Esophagus squamous epithelium (tissue), 5 donors: ENCODE measurements around the gene MICOS13. TPM values are rescaled to one million over a fixed set of nuclear protein-coding genes. Genes with fewer than 3 reads are reported as not detected.
"Not testable (repeated sequence)": the region's sequence is repeated elsewhere in the genome, so short reads cannot be mapped to it uniquely, and the experiment has no call there.

Experiments
- DNase-seq: peaks from one replicate; lab custom pipeline; 2025; lab: John Stamatoyannopoulos, UW
- H3K27ac ChIP-seq, 4 donors: fragments of 200-600 bp; sonication (generic); one replicate each; pipeline ENCODE4 v1.5.1; 2016 to 2019; ENCODE audit warnings: mild to moderate bottlenecking in 1 of 4
- H3K27me3 ChIP-seq, 4 donors: fragments of 200-600 bp; sonication (generic); 1 replicate in 3 of 4; 2 replicates in 1 of 4; pipeline versions ENCODE4 v1.5.1 to v1.6.0; 2017 to 2021; ENCODE audit warnings: antibody characterized with exemption in 1 of 4
- H3K36me3 ChIP-seq, 3 donors: fragments of 200-600 bp; sonication (generic); one replicate each; pipeline ENCODE4 v1.5.1; 2016 to 2019
- H3K4me1 ChIP-seq, 3 donors: fragments of 200-600 bp; sonication (generic); one replicate each; pipeline ENCODE4 v1.5.1; 2017 to 2019
- H3K4me3 ChIP-seq, 4 donors: fragments of 200-600 bp; sonication (generic); 1 replicate in 3 of 4; 2 replicates in 1 of 4; pipeline ENCODE4 v1.5.1; 2016 to 2019; ENCODE audit warnings: mild to moderate bottlenecking in 2 of 4, moderate library complexity in 1 of 4
- H3K9me3 ChIP-seq, 3 donors: fragments of 200-600 bp; sonication (generic); one replicate each; pipeline ENCODE4 v1.5.1; 2016 to 2019
- POLR2A ChIP-seq, 4 donors: fragments of 450-650 bp; IDR thresholded peaks; one replicate each; pipeline ENCODE4 v1.6.1; 2017; ENCODE audit warnings: antibody characterized with exemption in 4 of 4, mild to moderate bottlenecking in 4 of 4, moderate library complexity in 3 of 4
- WGBS, 2 donors: methylation state at CpG; one replicate each; pipeline ENCODE4 v1.1.5; 2018; 5-methylcytosine and 5-hydroxymethylcytosine counted together
- intact Hi-C: fragments of 100-400 bp; cut with DNase I; formaldehyde crosslinking; loops from one replicate; pipeline ENCODE4 v1.15.0; 2022
- total RNA-seq, 4 donors: library from RNA; depleted of rRNA; stranded (reverse); fragments of >200 nt; gene quantifications; one replicate each; pipeline ENCODE4 v1.1.0, GENCODE V29; 2016
- TF ChIP-seq, protein P1 (sequence below), 6 experiments: fragments of 450-650 bp in 4 of 6; fragments of 200-600 bp in 2 of 6; sonication (generic) in 2 of 6; IDR thresholded peaks; one replicate each; pipeline ENCODE4 v1.5.1; 2016 to 2019; ENCODE audit warnings: antibody characterized with exemption in 6 of 6, mild to moderate bottlenecking in 4 of 6, moderate library complexity in 4 of 6
- donor health status: DM: yes; HTN: yes; CAD: no.

The MICOS13 gene
- total RNA-seq, 4 donors from 2014 or later: 34.0 to 76.3 (median 48.8) TPM

DNA sequence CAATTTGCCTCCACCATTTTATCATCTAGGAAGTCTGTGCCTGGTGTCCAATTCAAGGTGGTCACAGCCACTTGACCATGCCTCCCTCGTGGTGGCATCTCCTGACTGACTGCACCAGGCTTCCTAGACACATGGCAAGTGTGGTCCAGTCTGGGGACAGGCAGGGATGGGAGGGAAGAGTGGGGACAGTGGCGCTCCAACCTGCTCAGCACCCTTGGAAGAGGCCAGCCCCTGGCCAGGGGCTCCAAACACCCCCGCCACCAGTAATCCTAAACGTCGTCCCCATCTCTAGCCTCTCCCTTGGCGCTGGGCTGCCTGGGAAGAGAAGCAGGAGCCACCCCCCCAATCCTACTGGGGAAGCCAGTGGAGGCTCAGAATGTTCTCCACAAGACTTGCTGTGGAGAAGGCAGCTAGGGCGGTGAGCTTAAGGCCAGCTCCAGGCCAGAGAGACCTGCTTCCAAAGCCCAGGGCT lies 12.4 kb upstream of the MICOS13 start:
- peaks cover 25 to 64% (median 46%) of the 10 kb centered on the region in 3 donors for H3K36me3 ChIP-seq
- TF ChIP-seq, protein P1, sequence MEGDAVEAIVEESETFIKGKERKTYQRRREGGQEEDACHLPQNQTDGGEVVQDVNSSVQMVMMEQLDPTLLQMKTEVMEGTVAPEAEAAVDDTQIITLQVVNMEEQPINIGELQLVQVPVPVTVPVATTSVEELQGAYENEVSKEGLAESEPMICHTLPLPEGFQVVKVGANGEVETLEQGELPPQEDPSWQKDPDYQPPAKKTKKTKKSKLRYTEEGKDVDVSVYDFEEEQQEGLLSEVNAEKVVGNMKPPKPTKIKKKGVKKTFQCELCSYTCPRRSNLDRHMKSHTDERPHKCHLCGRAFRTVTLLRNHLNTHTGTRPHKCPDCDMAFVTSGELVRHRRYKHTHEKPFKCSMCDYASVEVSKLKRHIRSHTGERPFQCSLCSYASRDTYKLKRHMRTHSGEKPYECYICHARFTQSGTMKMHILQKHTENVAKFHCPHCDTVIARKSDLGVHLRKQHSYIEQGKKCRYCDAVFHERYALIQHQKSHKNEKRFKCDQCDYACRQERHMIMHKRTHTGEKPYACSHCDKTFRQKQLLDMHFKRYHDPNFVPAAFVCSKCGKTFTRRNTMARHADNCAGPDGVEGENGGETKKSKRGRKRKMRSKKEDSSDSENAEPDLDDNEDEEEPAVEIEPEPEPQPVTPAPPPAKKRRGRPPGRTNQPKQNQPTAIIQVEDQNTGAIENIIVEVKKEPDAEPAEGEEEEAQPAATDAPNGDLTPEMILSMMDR (IDR thresholded peaks at IDR 0.05): no peak
- TF ChIP-seq POLR2A (IDR thresholded peaks at IDR 0.05): no peak
- peak overlapping the region in 1 of 4 donors; percentile 93 for H3K27ac ChIP-seq
- intact Hi-C loops: no loop called here
- H3K27me3 ChIP-seq: no peaks in the 10 kb centered on the region
- DNase-seq: no peak
- WGBS, 2 donors: 73% methylated on average over 4 of the region's 7 CpGs; no CpG with 5 or more reads in 1 of the 2 donors
- no peaks in the 10 kb centered on the region for H3K9me3 ChIP-seq
- no peak overlapping the region for H3K4me3 ChIP-seq
- peaks cover 14 to 50% (median 20%) of the 10 kb centered on the region in 3 donors for H3K4me1 ChIP-seq

DNA sequence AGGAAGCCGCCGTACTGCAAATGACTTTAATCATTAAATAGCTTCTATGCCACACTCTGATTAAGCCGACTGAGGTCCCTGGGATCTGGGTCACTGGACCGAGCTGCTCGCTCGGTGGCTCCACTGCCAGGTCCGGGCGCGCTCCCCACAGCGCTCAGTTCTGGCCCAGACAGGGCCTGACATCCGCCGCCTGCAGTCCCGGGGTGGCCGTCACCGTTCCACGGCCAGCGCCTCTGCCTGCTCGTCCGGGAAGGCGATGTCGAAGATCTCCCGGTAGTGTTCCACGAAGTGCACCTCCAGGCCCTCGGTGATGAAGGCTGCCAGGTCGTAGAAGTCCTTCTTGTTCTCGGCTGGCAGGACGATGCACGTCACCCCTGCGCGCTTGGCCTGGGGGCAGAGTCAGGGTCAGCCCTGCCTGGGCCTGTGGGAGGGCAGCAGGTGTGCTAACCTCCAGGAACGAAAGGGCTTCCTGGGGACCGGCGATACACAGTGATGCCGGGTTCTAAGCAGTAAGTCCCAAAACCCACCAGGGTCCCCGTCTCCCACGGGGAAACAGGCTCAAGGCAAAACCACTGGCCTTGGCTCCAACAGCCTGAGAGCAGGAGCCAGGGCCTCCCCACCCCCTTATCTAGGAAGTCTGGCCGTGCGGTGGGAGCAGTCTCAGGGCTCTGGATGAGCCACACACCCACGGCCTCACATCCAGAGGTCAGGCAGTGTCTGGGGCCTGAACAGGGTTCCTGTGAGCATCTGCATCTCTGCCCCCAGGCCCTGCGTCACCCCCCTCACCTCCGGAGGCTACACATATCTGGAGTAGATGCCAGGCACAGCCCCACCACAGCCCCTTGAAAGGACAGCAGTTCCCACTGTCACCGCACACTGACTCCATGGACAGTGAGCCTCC lies 11.8 kb upstream of the MICOS13 start:
- WGBS, 2 donors: 34 to 61% methylated on average over 5 to 10 of the region's 42 CpGs
- Histone ChIP-seq H3K36me3 (peaks cover 25 to 57% (median 46%) of the 10 kb centered on the region in 3 donors), H3K9me3 (no peaks in the 10 kb centered on the region), H3K4me3 (peak overlapping the region; percentile 82 to 94 (median 86)), H3K27ac (peak overlapping the region; percentile 93 to 97 (median 94)), H3K4me1 (peaks cover 21 to 57% (median 23%) of the 10 kb centered on the region in 3 donors), H3K27me3 (no peaks in the 10 kb centered on the region)
- TF ChIP-seq POLR2A (IDR thresholded peaks at IDR 0.05): no peak
- TF ChIP-seq, protein P1 (IDR thresholded peaks at IDR 0.05): no peak
- intact Hi-C loops: loop anchor here (2.0 kb wide), 1 partner anchor 27 kb away; no protein-coding TSS in a partner anchor
- no peak for DNase-seq

DNA sequence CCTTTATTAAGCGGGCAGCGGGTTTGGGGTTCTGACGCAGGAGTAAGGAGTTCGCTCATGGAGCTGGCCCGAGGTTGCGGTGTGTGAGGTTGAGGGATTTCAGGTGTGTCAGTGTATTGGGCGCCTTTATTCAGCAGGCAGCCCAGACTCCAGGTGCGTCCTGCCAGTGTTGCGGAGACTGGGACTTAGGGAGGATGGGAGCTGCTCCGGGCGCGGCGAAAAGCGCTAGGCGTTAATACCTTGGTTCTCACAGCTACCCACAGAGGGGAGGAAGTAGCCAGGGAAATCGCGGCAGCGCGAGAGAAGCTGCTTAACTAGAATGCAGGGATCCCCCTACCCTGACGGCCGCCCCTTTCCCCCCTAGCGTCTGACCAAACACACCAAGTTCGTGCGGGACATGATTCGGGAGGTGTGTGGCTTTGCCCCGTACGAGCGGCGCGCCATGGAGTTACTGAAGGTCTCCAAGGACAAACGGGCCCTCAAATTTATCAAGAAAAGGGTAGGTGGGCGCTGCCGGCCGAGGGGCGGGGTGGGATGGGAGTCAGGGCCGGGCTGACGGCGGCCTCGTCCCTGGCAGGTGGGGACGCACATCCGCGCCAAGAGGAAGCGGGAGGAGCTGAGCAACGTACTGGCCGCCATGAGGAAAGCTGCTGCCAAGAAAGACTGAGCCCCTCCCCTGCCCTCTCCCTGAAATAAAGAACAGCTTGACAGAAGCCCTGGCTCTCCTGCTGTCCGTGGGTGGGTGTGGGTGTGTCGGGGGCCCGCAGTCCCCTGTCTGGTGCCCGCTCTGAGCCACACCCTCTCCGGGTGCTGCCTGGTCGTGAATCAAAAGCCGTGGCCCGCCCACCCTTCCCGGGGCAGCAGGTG lies 10.9 kb upstream of the MICOS13 start:
- Histone ChIP-seq H3K4me1 (peaks cover 21 to 65% (median 26%) of the 10 kb centered on the region in 3 donors), H3K4me3 (peak overlapping the region; percentile 82 to 94 (median 86))
- 2% methylated on average over 25 of the region's 54 CpGs; no CpG with 5 or more reads in 1 of the 2 donors for WGBS, 2 donors

DNA sequence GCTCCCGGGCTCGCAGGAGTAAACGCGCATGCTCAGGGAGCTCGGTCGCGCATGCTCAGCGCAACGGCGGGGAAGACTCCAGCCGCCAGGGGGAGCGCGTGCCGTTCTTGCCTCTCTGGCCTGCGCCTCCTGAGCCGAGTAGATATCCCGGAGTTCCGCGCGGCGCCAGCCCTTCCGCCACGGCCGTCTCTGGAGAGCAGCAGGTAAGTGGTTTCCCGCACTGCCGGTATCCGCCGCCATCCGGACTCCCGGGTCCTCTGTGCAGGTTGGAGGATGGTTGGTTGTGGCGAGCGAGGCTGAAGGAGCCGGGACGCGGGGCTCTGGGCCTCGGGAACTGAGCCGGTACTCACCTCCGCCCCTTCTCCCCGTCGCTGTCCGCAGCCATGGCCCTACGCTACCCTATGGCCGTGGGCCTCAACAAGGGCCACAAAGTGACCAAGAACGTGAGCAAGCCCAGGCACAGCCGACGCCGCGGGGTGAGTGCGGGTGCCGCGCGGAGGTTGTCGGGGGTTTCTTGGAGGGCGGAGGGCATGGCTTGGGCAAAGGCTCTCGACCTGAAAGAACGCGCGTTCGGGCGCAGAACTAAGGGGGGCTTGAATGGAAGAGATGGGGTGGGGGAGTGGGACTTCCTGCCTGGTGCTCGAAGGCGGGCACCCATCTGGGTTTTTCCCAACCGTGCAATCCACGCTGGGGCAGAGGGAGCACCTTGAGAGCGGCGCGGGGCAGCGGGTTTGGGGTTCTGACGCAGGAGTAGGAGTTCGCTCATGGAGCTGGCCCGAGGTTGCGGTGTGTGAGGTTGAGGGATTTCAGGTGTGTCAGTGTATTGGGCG lies 10.0 kb upstream of the MICOS13 start, which contains the start of gene RPL36:
TSS of gene RPL36 (plus strand) at position 171 of the 830 bp plus-strand sequence. CDS start at position 384, 213 bp downstream.
- Histone ChIP-seq H3K9me3 (no peaks in the 10 kb centered on the region), H3K27me3 (no peaks in the 10 kb centered on the region), H3K27ac (peak within 1 kb of the TSS; percentile 93 to 97 (median 94)), H3K36me3 (peaks cover 25 to 40% (median 37%) of the 10 kb centered on the region in 3 donors), H3K4me3 (peak within 1 kb of the TSS; percentile 82 to 94 (median 86)), H3K4me1 (peaks cover 21 to 69% (median 28%) of the 10 kb centered on the region in 3 donors)
- WGBS, 2 donors: 0 to 3% methylated on average over 15 to 26 of the region's 73 CpGs
- DNase-seq: peak; percentile 83
- intact Hi-C loops: loop anchor here (2.0 kb wide), 1 partner anchor 28 kb away; no protein-coding TSS in a partner anchor
- peak in 3 of 4 donors; percentile 45 to 92 (median 86) for TF ChIP-seq POLR2A (IDR thresholded peaks at IDR 0.05)
- TF ChIP-seq, protein P1 (IDR thresholded peaks at IDR 0.05): peak; percentile 88 to 100 (median 99)

More for the DNA sequence above, 10.9 kb upstream of the MICOS13 start:
- no peaks in the 10 kb centered on the region for H3K9me3 ChIP-seq
- intact Hi-C loops: loop anchor here (2.0 kb wide), 1 partner anchor 28 kb away; no protein-coding TSS in a partner anchor
- peaks cover 25 to 49% (median 43%) of the 10 kb centered on the region in 3 donors for H3K36me3 ChIP-seq
- H3K27me3 ChIP-seq: no peaks in the 10 kb centered on the region
- TF ChIP-seq, protein P1 (IDR thresholded peaks at IDR 0.05): no peak
- peak in 1 of 4 donors; percentile 4 for TF ChIP-seq POLR2A (IDR thresholded peaks at IDR 0.05)
- H3K27ac ChIP-seq: peak overlapping the region; percentile 93 to 97 (median 94)
- DNase-seq: no peak

DNA sequence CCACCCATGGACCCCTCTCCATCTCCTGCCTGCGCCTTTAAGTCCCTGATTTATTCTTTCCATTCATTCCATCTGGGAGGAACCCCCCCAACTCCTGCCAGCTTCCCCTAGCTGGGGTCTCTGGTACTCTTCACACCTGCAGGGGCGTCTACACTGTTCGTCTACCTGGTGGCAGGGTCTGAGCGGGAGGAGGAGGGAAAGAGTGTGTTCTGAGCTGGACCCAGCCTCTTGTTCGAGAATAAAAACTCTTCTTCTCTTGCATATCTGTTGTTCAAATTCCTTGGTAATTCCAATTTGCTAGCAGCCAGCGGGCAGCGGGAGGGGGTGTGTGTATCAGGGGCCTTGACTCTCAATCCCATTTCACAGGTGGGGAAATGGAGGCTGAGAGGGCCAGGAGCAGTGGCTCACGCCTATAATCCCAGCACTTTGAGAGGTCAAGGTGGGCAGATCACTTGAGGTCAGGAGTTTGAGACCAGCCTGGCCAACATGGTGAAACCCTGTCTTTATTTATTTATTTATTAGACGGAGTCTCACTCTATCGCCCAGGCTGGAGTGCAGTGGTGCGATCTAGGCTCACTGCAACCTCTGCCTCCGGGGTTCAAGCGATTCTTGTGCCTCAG lies 8.1 kb upstream of the MICOS13 start:
- not testable (repeated sequence) for H3K9me3 ChIP-seq, H3K4me3 ChIP-seq, H3K27me3 ChIP-seq, DNase-seq, H3K27ac ChIP-seq
- WGBS, 2 donors: 86 to 95% methylated on average over 12 to 13 of the region's 13 CpGs
- intact Hi-C loops: loop anchor here (10.0 kb wide), 1 partner anchor 64 kb away; the partner anchor contains the start of genes SAFB and SAFB2
- H3K36me3 ChIP-seq: peaks cover 6 to 20% (median 18%) of the 10 kb centered on the region in 3 donors
- peaks cover 15 to 61% (median 28%) of the 10 kb centered on the region in 3 donors for H3K4me1 ChIP-seq
